ENCODE data around the gene NDST3.
"Not testable (repeated sequence)": the region's sequence is repeated elsewhere in the genome, so short reads cannot be mapped to it uniquely, and the experiment has no call there.

NDST3 gene

GRCh38 chr4:118289794-118290193 is 255.5 kb downstream of the NDST3 start:
- CTCF ChIA-PET: interaction anchor here (1.0 kb wide), 1 partner anchor 11 kb away, joined by 3 read pairs; no protein-coding TSS in a partner anchor

DNA sequence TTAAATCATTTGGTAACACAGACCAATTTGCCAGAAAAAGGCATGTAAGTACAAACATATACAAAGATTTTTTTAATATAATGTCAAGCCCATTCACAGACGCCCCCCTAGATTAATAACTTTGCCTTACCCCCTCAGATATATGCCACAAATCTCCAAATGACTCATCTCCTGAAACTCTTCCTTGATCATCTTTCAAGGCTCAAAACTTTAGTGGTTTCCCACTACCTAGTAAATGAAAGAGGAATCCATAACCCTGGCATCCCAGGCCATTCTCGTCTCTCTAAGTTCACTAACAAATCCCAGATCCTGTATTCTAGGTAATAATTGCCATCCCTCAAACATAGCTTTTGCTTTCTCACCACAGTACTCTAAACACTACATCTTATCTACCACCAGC is 256.7 kb downstream of the NDST3 start:
- no peak for DNase-seq (ENCODE audit: extremely low spot score)
- CTCF ChIA-PET: no interaction called here
- POLR2A ChIA-PET: no interaction called here

More at GRCh38 chr4:118289794-118290193, 255.5 kb downstream of the NDST3 start:
- TF ChIP-seq, protein P1, sequence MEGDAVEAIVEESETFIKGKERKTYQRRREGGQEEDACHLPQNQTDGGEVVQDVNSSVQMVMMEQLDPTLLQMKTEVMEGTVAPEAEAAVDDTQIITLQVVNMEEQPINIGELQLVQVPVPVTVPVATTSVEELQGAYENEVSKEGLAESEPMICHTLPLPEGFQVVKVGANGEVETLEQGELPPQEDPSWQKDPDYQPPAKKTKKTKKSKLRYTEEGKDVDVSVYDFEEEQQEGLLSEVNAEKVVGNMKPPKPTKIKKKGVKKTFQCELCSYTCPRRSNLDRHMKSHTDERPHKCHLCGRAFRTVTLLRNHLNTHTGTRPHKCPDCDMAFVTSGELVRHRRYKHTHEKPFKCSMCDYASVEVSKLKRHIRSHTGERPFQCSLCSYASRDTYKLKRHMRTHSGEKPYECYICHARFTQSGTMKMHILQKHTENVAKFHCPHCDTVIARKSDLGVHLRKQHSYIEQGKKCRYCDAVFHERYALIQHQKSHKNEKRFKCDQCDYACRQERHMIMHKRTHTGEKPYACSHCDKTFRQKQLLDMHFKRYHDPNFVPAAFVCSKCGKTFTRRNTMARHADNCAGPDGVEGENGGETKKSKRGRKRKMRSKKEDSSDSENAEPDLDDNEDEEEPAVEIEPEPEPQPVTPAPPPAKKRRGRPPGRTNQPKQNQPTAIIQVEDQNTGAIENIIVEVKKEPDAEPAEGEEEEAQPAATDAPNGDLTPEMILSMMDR (IDR thresholded peaks at IDR 0.05; ENCODE audit: control extremely low read depth, extremely low read depth, low read depth, missing control alignments): no peak
- POLR2A ChIA-PET: no interaction called here
- DNase-seq (ENCODE audit: extremely low spot score): no peak

GRCh38 chr4:118296729-118297128 is 262.4 kb downstream of the NDST3 start:
- TF ChIP-seq, protein P1 (IDR thresholded peaks at IDR 0.05; ENCODE audit: control extremely low read depth, extremely low read depth, low read depth, missing control alignments): no peak
- DNase-seq (ENCODE audit: extremely low spot score): no peak
- ChIA-PET POLR2A (no interaction called here), CTCF (no interaction called here)

More for the DNA sequence above, 256.7 kb downstream of the NDST3 start:
- TF ChIP-seq, protein P1 (IDR thresholded peaks at IDR 0.05; ENCODE audit: control extremely low read depth, extremely low read depth, low read depth, missing control alignments): no peak

DNA sequence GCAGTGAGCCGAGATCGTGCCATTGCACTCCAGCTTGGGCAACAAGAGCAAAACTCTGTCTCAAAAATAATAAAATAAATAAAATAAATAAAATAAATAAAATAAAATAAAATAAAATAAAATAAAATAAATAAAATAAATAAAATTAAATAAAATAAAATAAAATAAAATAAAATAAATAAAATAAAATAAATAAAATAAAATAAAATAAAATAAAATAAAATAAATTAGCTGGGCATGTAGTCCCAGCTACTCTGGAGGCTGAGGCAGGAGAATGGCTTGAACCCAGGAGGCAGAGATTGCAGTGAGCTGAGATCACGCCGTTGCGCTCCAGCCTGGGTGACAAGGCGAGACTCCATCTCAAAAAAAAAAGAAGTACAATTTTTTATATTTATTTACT is 265.3 kb downstream of the NDST3 start:
- DNase-seq (ENCODE audit: extremely low spot score); CTCF ChIA-PET; POLR2A ChIA-PET: not testable (repeated sequence)

GRCh38 chr4:118307643-118308042 is 273.4 kb downstream of the NDST3 start:
- TF ChIP-seq, protein P1 (IDR thresholded peaks at IDR 0.05; ENCODE audit: control extremely low read depth, extremely low read depth, low read depth, missing control alignments): no peak
- CTCF ChIA-PET: interaction anchor here (1.0 to 1.7 kb wide), 4 partner anchors 9 to 37 kb away, joined by 3 to 4 read pairs (median 3); no protein-coding TSS in a partner anchor
- POLR2A ChIA-PET: no interaction called here
- DNase-seq (ENCODE audit: extremely low spot score): no peak
